ENCODE measurements around the gene ABCF1. TPM values are rescaled to one million over a fixed set of nuclear protein-coding genes. Genes with fewer than 3 reads are reported as not detected.

Gene ABCF1
- total and polyA plus RNA-seq, 2 of the 8 experiments (the other 6 are each of a cell fraction or from before 2014, with no cell fraction given) = 48.8 to 123 TPM

- TF ChIP-seq PHF8 (conservative IDR thresholded peaks at IDR 0.05; ENCODE audit: low read depth, low read length) (no peak), NRF1 (IDR thresholded peaks at IDR 0.05; ENCODE audit: low read depth, low read length) (no peak), BCL11A (IDR thresholded peaks at IDR 0.05; ENCODE audit: low read depth in 2 of 2, low read length in 2 of 2) (no peak), TAF7 (optimal IDR thresholded peaks at IDR 0.05; ENCODE audit: borderline replicate concordance, low read depth, low read length) (no peak), EGR1 (IDR thresholded peaks at IDR 0.05; ENCODE audit: borderline replicate concordance, low read depth, low read length) (no peak), RBBP5 (IDR thresholded peaks at IDR 0.05; ENCODE audit: borderline replicate concordance, low read depth, low read length) (no peak)
Observed at GRCh38 chr6:30564114-30564513, 7.1 kb upstream of the ABCF1 start (continued).
